Esophagus squamous epithelium (tissue), 5 donors: Measurements from ENCODE around the gene THADA. TPM values are rescaled to one million over a fixed set of nuclear protein-coding genes. Genes with fewer than 3 reads are reported as not detected.

Experiments used
- DNase-seq: peaks from one replicate; lab custom pipeline; 2025; lab: John Stamatoyannopoulos, UW
- H3K27ac ChIP-seq, 4 donors: fragments of 200-600 bp; sonication (generic); one replicate each; pipeline ENCODE4 v1.5.1; 2016 to 2019; ENCODE audit warnings: mild to moderate bottlenecking in 1 of 4
- H3K27me3 ChIP-seq, 4 donors: fragments of 200-600 bp; sonication (generic); 1 replicate in 3 of 4; 2 replicates in 1 of 4; pipeline versions ENCODE4 v1.5.1 to v1.6.0; 2017 to 2021; ENCODE audit warnings: antibody characterized with exemption in 1 of 4
- H3K36me3 ChIP-seq, 3 donors: fragments of 200-600 bp; sonication (generic); one replicate each; pipeline ENCODE4 v1.5.1; 2016 to 2019
- H3K4me1 ChIP-seq, 3 donors: fragments of 200-600 bp; sonication (generic); one replicate each; pipeline ENCODE4 v1.5.1; 2017 to 2019
- H3K4me3 ChIP-seq, 4 donors: fragments of 200-600 bp; sonication (generic); 1 replicate in 3 of 4; 2 replicates in 1 of 4; pipeline ENCODE4 v1.5.1; 2016 to 2019; ENCODE audit warnings: mild to moderate bottlenecking in 2 of 4, moderate library complexity in 1 of 4
- H3K9me3 ChIP-seq, 3 donors: fragments of 200-600 bp; sonication (generic); one replicate each; pipeline ENCODE4 v1.5.1; 2016 to 2019
- CTCF ChIP-seq, 6 experiments: fragments of 450-650 bp in 4 of 6; fragments of 200-600 bp in 2 of 6; sonication (generic) in 2 of 6; IDR thresholded peaks; one replicate each; pipeline ENCODE4 v1.5.1; 2016 to 2019; ENCODE audit warnings: antibody characterized with exemption in 6 of 6, mild to moderate bottlenecking in 4 of 6, moderate library complexity in 4 of 6
- POLR2A ChIP-seq, 4 donors: fragments of 450-650 bp; IDR thresholded peaks; one replicate each; pipeline ENCODE4 v1.6.1; 2017; ENCODE audit warnings: antibody characterized with exemption in 4 of 4, mild to moderate bottlenecking in 4 of 4, moderate library complexity in 3 of 4
- WGBS, 2 donors: methylation state at CpG; one replicate each; pipeline ENCODE4 v1.1.5; 2018; 5-methylcytosine and 5-hydroxymethylcytosine counted together
- intact Hi-C: fragments of 100-400 bp; cut with DNase I; formaldehyde crosslinking; loops from one replicate; pipeline ENCODE4 v1.15.0; 2022
- total RNA-seq, 4 donors: library from RNA; depleted of rRNA; stranded (reverse); fragments of >200 nt; gene quantifications; one replicate each; pipeline ENCODE4 v1.1.0, GENCODE V29; 2016
- donor health status: DM: yes; HTN: yes; CAD: no.

THADA gene
- total RNA-seq, 4 donors from 2014 or later = 14.0 to 32.2 (median 21.0) TPM

GRCh38 chr2:43410055-43410604, 185.7 kb downstream of the THADA start:
- peak overlapping the region in 1 of 4 donors; percentile 80 for H3K27ac ChIP-seq
- peaks cover 8 to 90% (median 40%) of the 10 kb centered on the region in 3 donors for H3K4me1 ChIP-seq
- intact Hi-C loops = no loop called here
- TF ChIP-seq POLR2A (IDR thresholded peaks at IDR 0.05) (no peak), CTCF (IDR thresholded peaks at IDR 0.05) (no peak)
- no peak for DNase-seq
- no peaks in the 10 kb centered on the region for H3K27me3 ChIP-seq
- 76 to 87% methylated on average over 6 of the region's 6 CpGs for WGBS, 2 donors
- no peaks in the 10 kb centered on the region for H3K36me3 ChIP-seq
- H3K4me3 ChIP-seq = no peak overlapping the region
- no peaks in the 10 kb centered on the region for H3K9me3 ChIP-seq

DNA sequence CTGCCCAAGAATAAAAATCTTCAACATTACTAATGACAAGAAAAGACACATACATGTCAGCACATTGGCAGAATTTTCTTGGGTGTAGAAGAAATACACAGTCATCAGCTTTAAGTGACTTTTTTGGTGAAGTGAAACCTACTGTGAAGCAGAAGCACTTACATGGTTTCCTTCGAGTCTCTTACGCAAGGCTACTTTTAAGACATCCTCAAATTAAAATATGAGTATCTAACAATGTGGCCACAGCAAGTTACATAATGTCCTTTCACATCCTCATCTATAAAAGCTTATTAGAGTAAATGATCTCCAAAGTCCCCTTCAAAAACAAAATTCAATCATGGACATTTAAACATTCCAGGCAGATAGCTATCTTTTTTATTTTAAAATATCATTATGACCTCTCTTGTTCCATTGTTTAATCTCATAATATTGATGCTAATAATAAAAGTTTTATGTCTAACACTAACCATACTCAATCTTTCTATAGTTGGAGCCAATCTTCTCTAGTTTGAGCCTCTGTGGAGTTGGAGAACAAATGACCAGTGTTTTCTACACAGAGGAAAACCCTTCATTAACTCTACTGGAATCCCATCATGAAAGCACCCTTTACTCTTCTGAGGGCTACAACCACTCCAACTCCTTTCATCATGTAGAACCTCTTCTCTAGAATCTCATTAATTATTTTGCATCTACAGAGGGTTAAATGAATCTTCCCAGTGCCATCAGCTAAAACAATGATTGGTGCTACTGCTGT, 187.3 kb downstream of the THADA start:
- peak overlapping the region; percentile 55 to 80 (median 72) for H3K27ac ChIP-seq
- no peaks in the 10 kb centered on the region for H3K9me3 ChIP-seq
- peak overlapping the region in 1 of 4 donors; percentile 4 for H3K4me3 ChIP-seq
- WGBS, 2 donors = 20 to 43% methylated on average over 2 of the region's 2 CpGs
- DNase-seq = no peak
- H3K4me1 ChIP-seq = peaks cover 5 to 85% (median 29%) of the 10 kb centered on the region in 3 donors
- intact Hi-C loops = no loop called here
- TF ChIP-seq POLR2A (IDR thresholded peaks at IDR 0.05) = no peak
- no peak for TF ChIP-seq CTCF (IDR thresholded peaks at IDR 0.05)
- no peaks in the 10 kb centered on the region for H3K27me3 ChIP-seq
- no peaks in the 10 kb centered on the region for H3K36me3 ChIP-seq

DNA sequence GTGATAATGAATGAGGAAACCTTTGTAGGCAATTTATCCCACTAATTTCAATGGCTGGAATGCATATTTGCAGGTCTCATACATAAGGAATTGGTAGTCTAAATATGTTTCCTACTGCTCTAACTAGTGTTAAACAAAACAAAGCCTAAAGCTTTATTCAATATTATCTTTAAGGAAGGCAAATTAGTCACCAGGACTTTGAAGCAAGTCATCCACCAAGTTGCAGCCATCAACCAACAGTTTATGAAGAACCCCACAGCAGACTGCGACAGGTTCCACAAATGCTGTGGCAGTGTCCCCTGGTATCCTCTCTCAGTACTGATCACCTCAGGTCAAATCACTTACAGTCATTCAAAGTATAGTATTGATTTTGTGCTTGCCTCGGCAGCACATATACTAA, 187.9 kb downstream of the THADA start:
- peak overlapping the region in 1 of 4 donors; percentile 4 for H3K4me3 ChIP-seq
- TF ChIP-seq CTCF (IDR thresholded peaks at IDR 0.05) (no peak), POLR2A (IDR thresholded peaks at IDR 0.05) (no peak)
- H3K9me3 ChIP-seq = no peaks in the 10 kb centered on the region
- no peak for DNase-seq
- H3K27me3 ChIP-seq = no peaks in the 10 kb centered on the region
- H3K27ac ChIP-seq = peak overlapping the region; percentile 55 to 80 (median 72)
- 34 to 38% methylated on average over 2 of the region's 2 CpGs for WGBS, 2 donors
- H3K36me3 ChIP-seq = no peaks in the 10 kb centered on the region
- intact Hi-C loops = no loop called here
- H3K4me1 ChIP-seq = peaks cover 8 to 85% (median 29%) of the 10 kb centered on the region in 3 donors

DNA sequence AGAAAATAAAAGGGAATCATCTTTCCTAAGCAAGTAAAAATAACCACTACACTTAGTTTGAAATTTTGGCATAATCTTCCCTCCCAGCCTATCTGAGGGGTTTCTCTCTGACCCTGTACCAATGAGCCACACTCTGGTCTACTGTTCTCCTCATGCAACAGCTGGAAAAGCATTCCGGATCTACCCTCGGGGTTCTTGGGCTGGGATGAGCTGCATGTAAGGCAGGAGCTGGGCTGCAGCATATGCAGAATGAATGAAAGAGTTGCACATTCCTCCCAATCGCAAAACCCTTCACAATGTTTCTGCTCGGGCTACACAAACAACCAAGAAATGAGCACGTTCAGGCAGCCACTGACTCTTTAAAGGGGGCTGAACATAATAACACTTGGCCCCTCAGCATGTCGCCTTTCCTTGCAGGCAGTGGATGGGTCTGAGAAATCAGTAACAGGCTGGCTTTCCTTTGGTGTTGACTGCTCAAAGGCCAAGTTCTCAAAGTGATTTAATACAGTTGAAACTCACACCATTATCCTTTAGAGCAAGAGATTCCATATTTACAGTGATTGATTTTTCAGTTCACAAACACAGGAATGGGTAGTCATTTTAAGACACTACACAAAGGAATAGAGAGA, 189.1 kb downstream of the THADA start:
- intact Hi-C loops = no loop called here
- H3K27ac ChIP-seq = peak overlapping the region; percentile 20 to 80 (median 62)
- DNase-seq = no peak
- TF ChIP-seq POLR2A (IDR thresholded peaks at IDR 0.05) (no peak), CTCF (IDR thresholded peaks at IDR 0.05) (no peak)
- WGBS, 2 donors = 32 to 57% methylated on average over 3 to 4 of the region's 6 CpGs
- H3K4me3 ChIP-seq = no peak overlapping the region
- peaks cover 14 to 85% (median 28%) of the 10 kb centered on the region in 3 donors for H3K4me1 ChIP-seq
- H3K9me3 ChIP-seq = no peaks in the 10 kb centered on the region
- H3K36me3 ChIP-seq = no peaks in the 10 kb centered on the region
- H3K27me3 ChIP-seq = no peaks in the 10 kb centered on the region

DNA sequence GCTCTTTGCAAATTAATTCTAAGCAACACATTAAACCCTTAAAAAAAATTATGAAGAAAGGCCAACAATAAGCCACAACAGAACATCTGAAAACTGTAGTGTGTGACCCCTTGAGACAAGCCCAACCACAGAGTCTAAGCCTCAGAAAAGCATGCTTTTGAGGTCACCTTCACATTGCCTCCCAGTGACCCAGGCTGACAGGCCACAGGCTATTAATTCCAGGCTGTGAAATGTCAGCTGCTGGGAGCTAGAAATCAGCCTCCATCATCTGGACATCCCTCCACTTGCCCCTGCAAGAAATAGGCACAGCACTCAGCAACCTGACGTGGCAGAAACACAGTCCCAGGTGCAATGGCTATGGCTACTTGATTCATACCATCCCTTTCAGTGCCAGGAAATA, 190.0 kb downstream of the THADA start:
- no peaks in the 10 kb centered on the region for H3K36me3 ChIP-seq
- intact Hi-C loops = no loop called here
- 13 to 67% methylated on average over 1 of the region's 1 CpG for WGBS, 2 donors
- H3K4me3 ChIP-seq = no peak overlapping the region
- peaks cover 14 to 83% (median 20%) of the 10 kb centered on the region in 3 donors for H3K4me1 ChIP-seq
- H3K9me3 ChIP-seq = no peaks in the 10 kb centered on the region
- TF ChIP-seq CTCF (IDR thresholded peaks at IDR 0.05) = no peak
- no peak for TF ChIP-seq POLR2A (IDR thresholded peaks at IDR 0.05)
- no peak for DNase-seq
- H3K27ac ChIP-seq = peak overlapping the region in 2 of 4 donors; percentile 76 to 80
- no peaks in the 10 kb centered on the region for H3K27me3 ChIP-seq
